ENCODE measurements around the gene TXLNG. TPM values are rescaled to one million over a fixed set of nuclear protein-coding genes. Genes with fewer than 3 reads are reported as not detected.

TXLNG gene
- 10 to 100 TPM in 1 of 2 donors, 1 to 10 TPM in 1; 6.2 to 10.1 TPM for total RNA-seq

DNA sequence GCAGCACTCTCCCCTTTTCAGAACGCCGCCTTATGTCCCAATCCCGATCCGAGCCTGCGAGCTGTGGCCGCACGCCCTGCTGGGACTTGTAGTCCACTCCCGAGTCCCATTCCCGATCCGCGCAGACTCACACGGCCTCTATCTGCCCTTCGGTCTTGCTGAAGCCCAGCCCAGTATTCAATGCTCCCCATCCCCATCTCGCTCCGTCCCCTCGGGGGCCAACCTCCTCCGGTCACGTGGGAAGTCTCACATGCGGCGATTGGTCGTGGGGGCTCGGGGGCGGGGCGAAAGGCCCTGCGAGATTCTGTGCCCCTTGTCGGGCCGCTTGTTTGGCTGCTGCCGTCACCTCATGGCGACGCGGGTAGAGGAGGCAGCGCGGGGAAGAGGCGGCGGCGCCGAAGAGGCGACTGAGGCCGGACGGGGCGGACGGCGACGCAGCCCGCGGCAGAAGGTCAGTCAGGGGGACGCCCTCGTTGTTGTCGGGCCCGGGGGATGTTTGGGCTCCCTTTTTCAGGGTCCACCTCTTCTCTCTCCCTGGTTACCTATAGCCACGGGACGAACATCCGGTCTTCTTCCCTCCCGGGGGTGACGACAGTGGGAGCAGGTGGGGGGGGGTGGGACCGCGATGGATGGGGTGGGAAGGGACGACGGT is at the start of gene TXLNG:
TSS of gene TXLNG (plus strand) at position 328 of the 652 bp plus-strand sequence. CDS start at position 350, 22 bp downstream.
- H3K9me3 ChIP-seq: no peaks in the 10 kb centered on the region
- DNase-seq (ENCODE audit: low spot score): peak; percentile 100
- peaks cover 0 to 17% of the 10 kb centered on the region in 2 donors for H3K4me1 ChIP-seq
- peak within 1 kb of the TSS; percentile 65 to 93 for H3K4me3 ChIP-seq
- H3K36me3 ChIP-seq: no peaks in the 10 kb centered on the region
- TF ChIP-seq, protein P1, sequence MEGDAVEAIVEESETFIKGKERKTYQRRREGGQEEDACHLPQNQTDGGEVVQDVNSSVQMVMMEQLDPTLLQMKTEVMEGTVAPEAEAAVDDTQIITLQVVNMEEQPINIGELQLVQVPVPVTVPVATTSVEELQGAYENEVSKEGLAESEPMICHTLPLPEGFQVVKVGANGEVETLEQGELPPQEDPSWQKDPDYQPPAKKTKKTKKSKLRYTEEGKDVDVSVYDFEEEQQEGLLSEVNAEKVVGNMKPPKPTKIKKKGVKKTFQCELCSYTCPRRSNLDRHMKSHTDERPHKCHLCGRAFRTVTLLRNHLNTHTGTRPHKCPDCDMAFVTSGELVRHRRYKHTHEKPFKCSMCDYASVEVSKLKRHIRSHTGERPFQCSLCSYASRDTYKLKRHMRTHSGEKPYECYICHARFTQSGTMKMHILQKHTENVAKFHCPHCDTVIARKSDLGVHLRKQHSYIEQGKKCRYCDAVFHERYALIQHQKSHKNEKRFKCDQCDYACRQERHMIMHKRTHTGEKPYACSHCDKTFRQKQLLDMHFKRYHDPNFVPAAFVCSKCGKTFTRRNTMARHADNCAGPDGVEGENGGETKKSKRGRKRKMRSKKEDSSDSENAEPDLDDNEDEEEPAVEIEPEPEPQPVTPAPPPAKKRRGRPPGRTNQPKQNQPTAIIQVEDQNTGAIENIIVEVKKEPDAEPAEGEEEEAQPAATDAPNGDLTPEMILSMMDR (IDR thresholded peaks at IDR 0.05): no peak
- H3K27me3 ChIP-seq: no peaks in the 10 kb centered on the region
- peak within 1 kb of the TSS; percentile 88 for H3K27ac ChIP-seq

DNA sequence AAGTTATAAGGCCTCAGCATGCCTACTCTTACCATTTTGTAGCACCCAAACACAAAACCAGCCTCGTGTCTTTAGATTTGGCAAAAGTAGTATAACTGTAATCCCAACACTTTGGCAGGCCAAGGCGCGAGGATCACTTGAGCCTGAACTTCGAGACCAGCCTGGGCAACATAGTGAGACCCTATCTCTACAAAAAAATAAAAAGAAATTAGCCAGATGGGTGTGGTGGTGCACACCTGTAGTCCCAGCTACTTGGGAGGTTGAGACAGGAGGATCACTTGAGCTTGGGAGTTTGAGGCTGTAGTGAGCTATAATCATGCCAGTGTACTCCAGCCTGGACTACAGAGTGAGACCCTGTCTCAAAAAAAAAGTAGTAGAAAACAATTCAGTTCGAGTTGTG is 49.2 kb upstream of the TXLNG start:
- TF ChIP-seq, protein P1 (IDR thresholded peaks at IDR 0.05): no peak
- H3K27ac ChIP-seq: no peak overlapping the region
- no peaks in the 10 kb centered on the region for H3K27me3 ChIP-seq
- no peak overlapping the region for H3K4me3 ChIP-seq
- H3K9me3 ChIP-seq: no peaks in the 10 kb centered on the region
- no peaks in the 10 kb centered on the region for H3K4me1 ChIP-seq
- no peak for DNase-seq (ENCODE audit: low spot score)
- H3K36me3 ChIP-seq: peaks cover 47% of the 10 kb centered on the region

DNA sequence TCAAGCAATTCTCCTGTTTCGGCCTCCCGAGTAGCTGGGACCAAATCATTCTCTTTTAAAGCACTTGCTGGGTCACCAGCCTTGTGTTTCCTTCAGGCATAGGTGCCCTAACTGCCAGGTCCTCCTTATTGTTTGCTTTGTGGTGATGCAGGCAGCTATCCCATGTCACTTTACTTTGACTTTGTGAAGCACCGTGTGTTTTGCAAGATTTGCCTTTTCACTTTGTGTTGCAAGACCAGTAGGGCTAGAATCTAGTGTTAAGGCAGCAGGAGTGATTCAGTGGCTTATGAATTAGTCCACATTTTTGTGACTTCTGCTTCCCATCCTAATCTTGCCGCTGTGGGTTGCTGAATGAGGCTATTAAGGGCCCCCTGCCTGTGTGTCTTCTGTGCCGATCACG is 46.7 kb upstream of the TXLNG start:
- no peak for DNase-seq (ENCODE audit: low spot score)
- H3K27ac ChIP-seq: no peak overlapping the region
- no peaks in the 10 kb centered on the region for H3K9me3 ChIP-seq
- no peaks in the 10 kb centered on the region for H3K4me1 ChIP-seq
- H3K36me3 ChIP-seq: peaks cover 70% of the 10 kb centered on the region
- TF ChIP-seq, protein P1 (IDR thresholded peaks at IDR 0.05): no peak
- H3K4me3 ChIP-seq: no peak overlapping the region
- H3K27me3 ChIP-seq: no peaks in the 10 kb centered on the region

DNA sequence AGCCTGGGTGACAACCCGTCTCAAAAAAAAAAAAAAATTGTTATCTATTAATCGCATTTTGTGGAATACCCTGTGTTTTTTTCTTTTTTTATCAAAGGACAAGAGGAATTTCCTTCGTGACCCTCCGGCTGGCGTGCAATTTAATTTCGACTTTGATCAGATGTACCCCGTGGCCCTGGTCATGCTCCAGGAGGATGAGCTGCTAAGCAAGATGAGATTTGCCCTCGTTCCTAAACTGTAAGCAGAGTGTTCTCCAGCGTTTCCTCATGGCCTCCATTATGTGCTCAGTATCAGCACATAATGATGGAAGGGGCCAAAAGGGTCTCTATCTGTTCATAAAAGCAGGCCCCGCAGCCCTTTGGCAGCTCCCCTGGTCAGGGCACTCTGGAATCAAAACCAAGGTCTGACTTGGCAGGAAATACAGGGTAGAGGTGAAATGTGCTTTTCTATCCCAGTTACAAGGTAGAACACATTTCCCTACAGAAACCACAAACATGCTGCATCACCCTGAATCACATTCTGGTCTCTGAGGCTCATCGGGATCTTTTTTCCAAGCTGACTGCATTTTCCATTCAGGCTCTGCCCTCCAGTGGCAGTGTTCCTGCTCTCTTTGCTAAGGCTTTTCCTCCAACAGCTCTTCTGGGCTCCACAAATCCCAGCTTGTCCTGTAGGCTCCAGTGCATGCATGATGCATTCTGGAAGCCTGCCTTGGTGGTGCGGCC is 42.5 kb upstream of the TXLNG start:
- Histone ChIP-seq H3K4me1 (no peaks in the 10 kb centered on the region), H3K9me3 (no peaks in the 10 kb centered on the region), H3K27me3 (no peaks in the 10 kb centered on the region), H3K4me3 (no peak overlapping the region), H3K27ac (no peak overlapping the region), H3K36me3 (peaks cover 62% of the 10 kb centered on the region)
- TF ChIP-seq, protein P1 (IDR thresholded peaks at IDR 0.05): no peak
- DNase-seq (ENCODE audit: low spot score): no peak

DNA sequence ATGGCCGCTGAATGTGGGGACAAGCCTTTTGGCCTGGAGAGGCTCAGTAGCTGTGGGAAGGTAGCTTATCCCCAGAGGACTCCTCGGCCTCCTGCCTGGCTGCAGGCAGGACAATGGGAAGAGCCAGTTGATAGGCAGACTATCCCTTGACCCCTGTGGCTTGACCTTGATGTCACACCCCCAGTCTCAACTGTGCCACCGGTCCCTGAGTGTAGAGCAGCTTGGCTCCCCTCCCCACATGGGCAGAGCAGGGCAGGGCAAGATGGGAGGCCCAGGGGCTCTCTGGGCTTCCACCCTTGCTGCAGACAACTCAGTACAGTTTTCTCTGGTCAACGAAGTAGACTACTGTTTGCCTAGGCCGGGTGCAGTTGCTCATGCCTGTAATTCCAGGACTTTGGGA is 41.2 kb upstream of the TXLNG start:
- peaks cover 67% of the 10 kb centered on the region for H3K36me3 ChIP-seq
- H3K4me3 ChIP-seq: no peak overlapping the region
- DNase-seq (ENCODE audit: low spot score): no peak
- no peaks in the 10 kb centered on the region for H3K27me3 ChIP-seq
- H3K4me1 ChIP-seq: no peaks in the 10 kb centered on the region
- H3K27ac ChIP-seq: no peak overlapping the region
- TF ChIP-seq, protein P1 (IDR thresholded peaks at IDR 0.05): no peak
- H3K9me3 ChIP-seq: no peaks in the 10 kb centered on the region
